Liver (tissue), 3 donors: ENCODE measurements around the gene IL1RAPL2.

Experiments
- FOXA1 ChIP-seq: IDR thresholded peaks from 2 replicates; pipeline ENCODE4 v1.6.1; 2016; ENCODE audit warnings: antibody characterized with exemption
- JUND ChIP-seq, 2 donors: IDR thresholded peaks; 2 replicates each; pipeline ENCODE4 v1.6.1; 2016; ENCODE audit warnings: antibody characterized with exemption in 2 of 2
- SP1 ChIP-seq: IDR thresholded peaks from 2 replicates; pipeline ENCODE4 v1.6.1; 2018; ENCODE audit warnings: antibody characterized with exemption, mild to moderate bottlenecking
- TAF1 ChIP-seq: conservative IDR thresholded peaks from 2 replicates; pipeline ENCODE4 v1.6.1; 2016; ENCODE audit warnings: antibody characterized with exemption, mild to moderate bottlenecking
- YY1 ChIP-seq: IDR thresholded peaks from 2 replicates; pipeline ENCODE4 v1.6.1; 2016; ENCODE audit warnings: antibody characterized with exemption, mild to moderate bottlenecking
- TF ChIP-seq, protein P1 (sequence below): fragments of 150-350 bp; IDR thresholded peaks from 2 replicates; pipeline ENCODE4 v1.5.1; 2017; ENCODE audit warnings: improper control_type of control experiment, low read depth, low read length; ENCODE audit not compliant: missing input control
- TF ChIP-seq, protein P2 (sequence below): IDR thresholded peaks from 2 replicates; pipeline ENCODE4 v1.6.1; 2016; ENCODE audit warnings: antibody characterized with exemption, mild to moderate bottlenecking
- TF ChIP-seq, protein P3 (sequence below): IDR thresholded peaks from 2 replicates; pipeline ENCODE4 v1.6.1; 2016; ENCODE audit warnings: antibody characterized with exemption
- donor health status: healthy.
- donor health status: healthy.

DNA sequence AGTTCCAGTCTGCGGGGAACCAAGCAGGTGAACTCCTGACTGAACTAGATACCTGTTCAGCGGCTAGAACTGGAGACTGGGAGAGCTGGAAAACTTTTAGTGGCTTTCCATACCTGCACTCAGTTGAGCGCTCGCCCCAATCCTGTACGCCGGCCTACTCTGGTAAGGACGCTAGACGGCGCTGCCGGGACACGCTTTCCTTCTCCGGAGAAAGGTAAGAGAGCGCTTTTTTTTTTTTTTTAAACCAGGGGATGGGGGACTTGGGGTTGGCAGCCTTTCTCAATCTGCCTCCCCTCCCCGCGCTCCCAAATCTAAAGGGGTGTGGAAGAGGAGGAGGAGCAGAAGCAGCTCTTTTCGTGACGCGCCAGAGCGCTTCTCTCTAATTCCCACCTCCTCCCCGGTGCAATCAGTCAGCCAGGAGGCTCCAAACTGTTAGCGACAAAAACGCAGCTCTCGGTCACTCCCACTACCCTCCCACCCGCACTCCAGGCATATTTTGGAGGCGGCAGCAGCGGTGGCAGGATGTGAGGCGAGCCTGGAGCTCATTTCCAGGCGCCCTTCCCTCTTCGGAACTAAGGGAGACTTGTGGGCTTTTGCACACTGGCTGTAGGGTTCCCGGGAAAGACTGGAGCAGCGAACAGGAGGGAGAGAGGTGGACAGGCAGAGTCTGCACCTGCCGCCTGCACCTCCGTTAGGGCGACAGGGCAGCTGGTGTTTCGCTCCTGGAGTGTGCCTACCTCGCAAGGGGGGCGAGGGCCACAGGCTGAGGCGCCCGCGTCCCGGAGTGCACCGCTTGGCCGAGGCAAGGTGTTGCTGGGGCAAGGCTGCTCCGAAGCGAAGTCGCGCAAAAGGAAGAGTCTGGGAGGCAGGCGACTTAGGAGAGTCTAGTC, at the start of gene IL1RAPL2:
- peak; percentile 47 for TF ChIP-seq TAF1
- TF ChIP-seq YY1, result no peak
- TF ChIP-seq, protein P1, sequence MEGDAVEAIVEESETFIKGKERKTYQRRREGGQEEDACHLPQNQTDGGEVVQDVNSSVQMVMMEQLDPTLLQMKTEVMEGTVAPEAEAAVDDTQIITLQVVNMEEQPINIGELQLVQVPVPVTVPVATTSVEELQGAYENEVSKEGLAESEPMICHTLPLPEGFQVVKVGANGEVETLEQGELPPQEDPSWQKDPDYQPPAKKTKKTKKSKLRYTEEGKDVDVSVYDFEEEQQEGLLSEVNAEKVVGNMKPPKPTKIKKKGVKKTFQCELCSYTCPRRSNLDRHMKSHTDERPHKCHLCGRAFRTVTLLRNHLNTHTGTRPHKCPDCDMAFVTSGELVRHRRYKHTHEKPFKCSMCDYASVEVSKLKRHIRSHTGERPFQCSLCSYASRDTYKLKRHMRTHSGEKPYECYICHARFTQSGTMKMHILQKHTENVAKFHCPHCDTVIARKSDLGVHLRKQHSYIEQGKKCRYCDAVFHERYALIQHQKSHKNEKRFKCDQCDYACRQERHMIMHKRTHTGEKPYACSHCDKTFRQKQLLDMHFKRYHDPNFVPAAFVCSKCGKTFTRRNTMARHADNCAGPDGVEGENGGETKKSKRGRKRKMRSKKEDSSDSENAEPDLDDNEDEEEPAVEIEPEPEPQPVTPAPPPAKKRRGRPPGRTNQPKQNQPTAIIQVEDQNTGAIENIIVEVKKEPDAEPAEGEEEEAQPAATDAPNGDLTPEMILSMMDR, result peak; percentile 54
- TF ChIP-seq, protein P2, sequence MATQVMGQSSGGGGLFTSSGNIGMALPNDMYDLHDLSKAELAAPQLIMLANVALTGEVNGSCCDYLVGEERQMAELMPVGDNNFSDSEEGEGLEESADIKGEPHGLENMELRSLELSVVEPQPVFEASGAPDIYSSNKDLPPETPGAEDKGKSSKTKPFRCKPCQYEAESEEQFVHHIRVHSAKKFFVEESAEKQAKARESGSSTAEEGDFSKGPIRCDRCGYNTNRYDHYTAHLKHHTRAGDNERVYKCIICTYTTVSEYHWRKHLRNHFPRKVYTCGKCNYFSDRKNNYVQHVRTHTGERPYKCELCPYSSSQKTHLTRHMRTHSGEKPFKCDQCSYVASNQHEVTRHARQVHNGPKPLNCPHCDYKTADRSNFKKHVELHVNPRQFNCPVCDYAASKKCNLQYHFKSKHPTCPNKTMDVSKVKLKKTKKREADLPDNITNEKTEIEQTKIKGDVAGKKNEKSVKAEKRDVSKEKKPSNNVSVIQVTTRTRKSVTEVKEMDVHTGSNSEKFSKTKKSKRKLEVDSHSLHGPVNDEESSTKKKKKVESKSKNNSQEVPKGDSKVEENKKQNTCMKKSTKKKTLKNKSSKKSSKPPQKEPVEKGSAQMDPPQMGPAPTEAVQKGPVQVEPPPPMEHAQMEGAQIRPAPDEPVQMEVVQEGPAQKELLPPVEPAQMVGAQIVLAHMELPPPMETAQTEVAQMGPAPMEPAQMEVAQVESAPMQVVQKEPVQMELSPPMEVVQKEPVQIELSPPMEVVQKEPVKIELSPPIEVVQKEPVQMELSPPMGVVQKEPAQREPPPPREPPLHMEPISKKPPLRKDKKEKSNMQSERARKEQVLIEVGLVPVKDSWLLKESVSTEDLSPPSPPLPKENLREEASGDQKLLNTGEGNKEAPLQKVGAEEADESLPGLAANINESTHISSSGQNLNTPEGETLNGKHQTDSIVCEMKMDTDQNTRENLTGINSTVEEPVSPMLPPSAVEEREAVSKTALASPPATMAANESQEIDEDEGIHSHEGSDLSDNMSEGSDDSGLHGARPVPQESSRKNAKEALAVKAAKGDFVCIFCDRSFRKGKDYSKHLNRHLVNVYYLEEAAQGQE, result no peak
- TF ChIP-seq SP1, result no peak
- TF ChIP-seq, protein P3, sequence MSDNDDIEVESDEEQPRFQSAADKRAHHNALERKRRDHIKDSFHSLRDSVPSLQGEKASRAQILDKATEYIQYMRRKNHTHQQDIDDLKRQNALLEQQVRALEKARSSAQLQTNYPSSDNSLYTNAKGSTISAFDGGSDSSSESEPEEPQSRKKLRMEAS, result no peak
- no peak for TF ChIP-seq FOXA1
- TF ChIP-seq JUND (IDR thresholded peaks at IDR 0.05), result no peak
